ENCODE results near the gene ANKRD45. TPM values are rescaled to one million over a fixed set of nuclear protein-coding genes. Genes with fewer than 3 reads are reported as not detected.
"Not testable (repeated sequence)": the region's sequence is repeated elsewhere in the genome, so short reads cannot be mapped to it uniquely, and the experiment has no call there.

The ANKRD45 gene
- total and polyA plus RNA-seq, 4 donors: 0.28 to 0.39 (median 0.33) TPM; not detected in 1

GRCh38 chr1:173663159-173663558, 6.5 kb downstream of the ANKRD45 start:
- no peaks in the 10 kb centered on the region for H3K36me3 ChIP-seq (ENCODE audit: control insufficient read depth in 1 of 2, insufficient read depth in 2 of 2, low read length in 1 of 2)
- H3K4me3 ChIP-seq (ENCODE audit: low read length in 2 of 2): no peak overlapping the region
- H3K9me3 ChIP-seq (ENCODE audit: control insufficient read depth, low read length): peaks cover 2% of the 10 kb centered on the region
- ATAC-seq (ENCODE audit: low FRiP score): no peak
- 88 to 89% methylated on average over 3 of the region's 3 CpGs for WGBS, 2 donors
- no peaks in the 10 kb centered on the region for H3K4me1 ChIP-seq (ENCODE audit: control insufficient read depth in 1 of 2, insufficient read depth in 2 of 2, low read length in 2 of 2)
- no peak overlapping the region for H3K27ac ChIP-seq (ENCODE audit: low read depth in 1 of 2, low read length in 2 of 2)
- intact Hi-C loops (cut with DNase I): no loop called here
- H3K27me3 ChIP-seq (ENCODE audit: control insufficient read depth in 1 of 2, insufficient read depth in 2 of 2, low read length in 1 of 2): no peaks in the 10 kb centered on the region
- no peak for DNase-seq

GRCh38 chr1:173661763-173662162, 7.9 kb downstream of the ANKRD45 start:
- Histone ChIP-seq H3K27me3 (ENCODE audit: control insufficient read depth in 1 of 2, insufficient read depth in 2 of 2, low read length in 1 of 2) (no peaks in the 10 kb centered on the region), H3K4me3 (ENCODE audit: low read length in 2 of 2) (no peak overlapping the region), H3K27ac (ENCODE audit: low read depth in 1 of 2, low read length in 2 of 2) (no peak overlapping the region), H3K36me3 (ENCODE audit: control insufficient read depth in 1 of 2, insufficient read depth in 2 of 2, low read length in 1 of 2) (no peaks in the 10 kb centered on the region), H3K9me3 (ENCODE audit: control insufficient read depth, low read length) (no peaks in the 10 kb centered on the region), H3K4me1 (ENCODE audit: control insufficient read depth in 1 of 2, insufficient read depth in 2 of 2, low read length in 2 of 2) (no peaks in the 10 kb centered on the region)
- ATAC-seq (ENCODE audit: low FRiP score): no peak
- WGBS, 2 donors: 38 to 39% methylated on average over 1 of the region's 1 CpG
- intact Hi-C loops (cut with DNase I): no loop called here
- DNase-seq: no peak

- no peak overlapping the region for H3K4me3 ChIP-seq (ENCODE audit: low read length in 2 of 2)
- intact Hi-C loops (cut with DNase I): no loop called here
- H3K27me3 ChIP-seq (ENCODE audit: control insufficient read depth in 1 of 2, insufficient read depth in 2 of 2, low read length in 1 of 2): no peaks in the 10 kb centered on the region
- no peaks in the 10 kb centered on the region for H3K9me3 ChIP-seq (ENCODE audit: control insufficient read depth, low read length)
- H3K27ac ChIP-seq (ENCODE audit: low read depth in 1 of 2, low read length in 2 of 2): no peak overlapping the region
- DNase-seq: no peak
- no peaks in the 10 kb centered on the region for H3K36me3 ChIP-seq (ENCODE audit: control insufficient read depth in 1 of 2, insufficient read depth in 2 of 2, low read length in 1 of 2)
- no peaks in the 10 kb centered on the region for H3K4me1 ChIP-seq (ENCODE audit: control insufficient read depth in 1 of 2, insufficient read depth in 2 of 2, low read length in 2 of 2)
- no peak for ATAC-seq (ENCODE audit: low FRiP score)
- 85 to 93% methylated on average over 1 of the region's 1 CpG for WGBS, 2 donors
Observed at GRCh38 chr1:173661271-173661670, 8.4 kb downstream of the ANKRD45 start.

GRCh38 chr1:173660306-173660705, 9.3 kb downstream of the ANKRD45 start:
- ATAC-seq (ENCODE audit: low FRiP score) (no peak), DNase-seq (no peak)
- intact Hi-C loops (cut with DNase I): no loop called here
- no peak overlapping the region for H3K27ac ChIP-seq (ENCODE audit: low read depth in 1 of 2, low read length in 2 of 2)
- no peak overlapping the region for H3K4me3 ChIP-seq (ENCODE audit: low read length in 2 of 2)
- no peaks in the 10 kb centered on the region for H3K36me3 ChIP-seq (ENCODE audit: control insufficient read depth in 1 of 2, insufficient read depth in 2 of 2, low read length in 1 of 2)
- H3K9me3 ChIP-seq (ENCODE audit: control insufficient read depth, low read length): peaks cover 6% of the 10 kb centered on the region
- H3K4me1 ChIP-seq (ENCODE audit: control insufficient read depth in 1 of 2, insufficient read depth in 2 of 2, low read length in 2 of 2): no peaks in the 10 kb centered on the region
- peaks cover 0 to 2% of the 10 kb centered on the region in 2 donors for H3K27me3 ChIP-seq (ENCODE audit: control insufficient read depth in 1 of 2, insufficient read depth in 2 of 2, low read length in 1 of 2)
- 81 to 84% methylated on average over 2 of the region's 2 CpGs for WGBS, 2 donors

GRCh38 chr1:173648880-173649605, 20.6 kb downstream of the ANKRD45 start:
- Histone ChIP-seq H3K27me3 (ENCODE audit: control insufficient read depth in 1 of 2, insufficient read depth in 2 of 2, low read length in 1 of 2) (no peaks in the 10 kb centered on the region), H3K4me3 (ENCODE audit: low read length in 2 of 2) (no peak overlapping the region), H3K4me1 (ENCODE audit: control insufficient read depth in 1 of 2, insufficient read depth in 2 of 2, low read length in 2 of 2) (no peaks in the 10 kb centered on the region), H3K27ac (ENCODE audit: low read depth in 1 of 2, low read length in 2 of 2) (no peak overlapping the region), H3K9me3 (ENCODE audit: control insufficient read depth, low read length) (no peaks in the 10 kb centered on the region), H3K36me3 (ENCODE audit: control insufficient read depth in 1 of 2, insufficient read depth in 2 of 2, low read length in 1 of 2) (no peaks in the 10 kb centered on the region)
- intact Hi-C loops (cut with DNase I): no loop called here
- DNase-seq (no peak), ATAC-seq (ENCODE audit: low FRiP score) (no peak)

- ATAC-seq (ENCODE audit: low FRiP score) (no peak), DNase-seq (no peak)
- intact Hi-C loops (cut with DNase I): no loop called here
- Histone ChIP-seq H3K36me3 (ENCODE audit: control insufficient read depth in 1 of 2, insufficient read depth in 2 of 2, low read length in 1 of 2) (no peaks in the 10 kb centered on the region), H3K9me3 (ENCODE audit: control insufficient read depth, low read length) (no peaks in the 10 kb centered on the region), H3K4me3 (ENCODE audit: low read length in 2 of 2) (no peak overlapping the region), H3K27ac (ENCODE audit: low read depth in 1 of 2, low read length in 2 of 2) (no peak overlapping the region), H3K4me1 (ENCODE audit: control insufficient read depth in 1 of 2, insufficient read depth in 2 of 2, low read length in 2 of 2) (no peaks in the 10 kb centered on the region), H3K27me3 (ENCODE audit: control insufficient read depth in 1 of 2, insufficient read depth in 2 of 2, low read length in 1 of 2) (no peaks in the 10 kb centered on the region)
- WGBS, 2 donors: 62 to 63% methylated on average over 3 of the region's 3 CpGs
Observed at GRCh38 chr1:173646656-173647055, 23.0 kb downstream of the ANKRD45 start.

GRCh38 chr1:173642450-173643139, 27.1 kb downstream of the ANKRD45 start:
- intact Hi-C loops (cut with DNase I); H3K36me3 ChIP-seq (ENCODE audit: control insufficient read depth in 1 of 2, insufficient read depth in 2 of 2, low read length in 1 of 2); H3K4me1 ChIP-seq (ENCODE audit: control insufficient read depth in 1 of 2, insufficient read depth in 2 of 2, low read length in 2 of 2); H3K4me3 ChIP-seq (ENCODE audit: low read length in 2 of 2); H3K27ac ChIP-seq (ENCODE audit: low read depth in 1 of 2, low read length in 2 of 2); DNase-seq; H3K27me3 ChIP-seq (ENCODE audit: control insufficient read depth in 1 of 2, insufficient read depth in 2 of 2, low read length in 1 of 2); H3K9me3 ChIP-seq (ENCODE audit: control insufficient read depth, low read length); ATAC-seq (ENCODE audit: low FRiP score): not testable (repeated sequence)
- WGBS, 2 donors: 86 to 87% methylated on average over 4 of the region's 4 CpGs

GRCh38 chr1:173639102-173639501, 30.5 kb downstream of the ANKRD45 start:
- Histone ChIP-seq H3K36me3 (ENCODE audit: control insufficient read depth in 1 of 2, insufficient read depth in 2 of 2, low read length in 1 of 2) (no peaks in the 10 kb centered on the region), H3K27ac (ENCODE audit: low read depth in 1 of 2, low read length in 2 of 2) (no peak overlapping the region), H3K4me1 (ENCODE audit: control insufficient read depth in 1 of 2, insufficient read depth in 2 of 2, low read length in 2 of 2) (no peaks in the 10 kb centered on the region), H3K9me3 (ENCODE audit: control insufficient read depth, low read length) (peaks cover 5% of the 10 kb centered on the region), H3K4me3 (ENCODE audit: low read length in 2 of 2) (no peak overlapping the region), H3K27me3 (ENCODE audit: control insufficient read depth in 1 of 2, insufficient read depth in 2 of 2, low read length in 1 of 2) (no peaks in the 10 kb centered on the region)
- ATAC-seq (ENCODE audit: low FRiP score) (no peak), DNase-seq (no peak)
- WGBS, 2 donors: 39 to 47% methylated on average over 2 of the region's 2 CpGs
- intact Hi-C loops (cut with DNase I): no loop called here
